ENCODE measurements around the gene C19orf25. TPM values are rescaled to one million over a fixed set of nuclear protein-coding genes. Genes with fewer than 3 reads are reported as not detected.

Gene C19orf25
- total and polyA plus RNA-seq, 2 of the 13 experiments (the other 11 are each of a cell fraction or from before 2014, with no cell fraction given): 14.2 to 32.4 TPM

- peak; percentile 48; the same call in 1 of the 2 replicates for TF ChIP-seq TARDBP (CRISPR knock-in tag; IDR thresholded peaks at IDR 0.05)
- TF ChIP-seq, protein P1, sequence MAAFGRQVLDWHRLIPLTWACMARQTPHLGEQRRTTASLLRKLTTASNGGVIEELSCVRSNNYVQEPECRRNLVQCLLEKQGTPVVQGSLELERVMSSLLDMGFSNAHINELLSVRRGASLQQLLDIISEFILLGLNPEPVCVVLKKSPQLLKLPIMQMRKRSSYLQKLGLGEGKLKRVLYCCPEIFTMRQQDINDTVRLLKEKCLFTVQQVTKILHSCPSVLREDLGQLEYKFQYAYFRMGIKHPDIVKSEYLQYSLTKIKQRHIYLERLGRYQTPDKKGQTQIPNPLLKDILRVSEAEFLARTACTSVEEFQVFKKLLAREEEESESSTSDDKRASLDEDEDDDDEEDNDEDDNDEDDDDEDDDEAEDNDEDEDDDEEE (CRISPR knock-in tag; IDR thresholded peaks at IDR 0.05): peak; percentile 39; the same call in 1 of the 2 replicates
- TF ChIP-seq RBFOX2 (IDR thresholded peaks at IDR 0.05; ENCODE audit: low read depth, low read length): peak; percentile 49; the same call in 1 of the 2 replicates
- no peak for TF ChIP-seq AFF4 (CRISPR knock-in tag; IDR thresholded peaks at IDR 0.05)
- peak in 1 of 2 experiments; percentile 42; a peak in 2 of 4 replicates for TF ChIP-seq POLR2A (IDR thresholded peaks at IDR 0.05; ENCODE audit: insufficient read depth in 1 of 2, low read depth in 2 of 2, low read length in 2 of 2)
- TF ChIP-seq SPEN (CRISPR knock-in tag; IDR thresholded peaks at IDR 0.05; ENCODE audit: low read depth): no peak
- 0 out of 2 replicates have a peak, but pooled peaks have one; percentile 46 for TF ChIP-seq NR2C2 (CRISPR knock-in tag; IDR thresholded peaks at IDR 0.05; ENCODE audit: borderline replicate concordance)
- 0 out of 2 replicates have a peak, but pooled peaks have one; percentile 63 for TF ChIP-seq ZNF589 (CRISPR knock-in tag; conservative IDR thresholded peaks at IDR 0.05)
- 0 out of 2 replicates have a peak, but pooled peaks have one; percentile 25 for TF ChIP-seq KAT7 (CRISPR knock-in tag; IDR thresholded peaks at IDR 0.05; ENCODE audit: borderline replicate concordance)
- TF ChIP-seq, protein P2, sequence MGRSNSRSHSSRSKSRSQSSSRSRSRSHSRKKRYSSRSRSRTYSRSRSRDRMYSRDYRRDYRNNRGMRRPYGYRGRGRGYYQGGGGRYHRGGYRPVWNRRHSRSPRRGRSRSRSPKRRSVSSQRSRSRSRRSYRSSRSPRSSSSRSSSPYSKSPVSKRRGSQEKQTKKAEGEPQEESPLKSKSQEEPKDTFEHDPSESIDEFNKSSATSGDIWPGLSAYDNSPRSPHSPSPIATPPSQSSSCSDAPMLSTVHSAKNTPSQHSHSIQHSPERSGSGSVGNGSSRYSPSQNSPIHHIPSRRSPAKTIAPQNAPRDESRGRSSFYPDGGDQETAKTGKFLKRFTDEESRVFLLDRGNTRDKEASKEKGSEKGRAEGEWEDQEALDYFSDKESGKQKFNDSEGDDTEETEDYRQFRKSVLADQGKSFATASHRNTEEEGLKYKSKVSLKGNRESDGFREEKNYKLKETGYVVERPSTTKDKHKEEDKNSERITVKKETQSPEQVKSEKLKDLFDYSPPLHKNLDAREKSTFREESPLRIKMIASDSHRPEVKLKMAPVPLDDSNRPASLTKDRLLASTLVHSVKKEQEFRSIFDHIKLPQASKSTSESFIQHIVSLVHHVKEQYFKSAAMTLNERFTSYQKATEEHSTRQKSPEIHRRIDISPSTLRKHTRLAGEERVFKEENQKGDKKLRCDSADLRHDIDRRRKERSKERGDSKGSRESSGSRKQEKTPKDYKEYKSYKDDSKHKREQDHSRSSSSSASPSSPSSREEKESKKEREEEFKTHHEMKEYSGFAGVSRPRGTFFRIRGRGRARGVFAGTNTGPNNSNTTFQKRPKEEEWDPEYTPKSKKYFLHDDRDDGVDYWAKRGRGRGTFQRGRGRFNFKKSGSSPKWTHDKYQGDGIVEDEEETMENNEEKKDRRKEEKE (IDR thresholded peaks at IDR 0.05): no peak
- 0 out of 2 replicates have a peak, but pooled peaks have one; percentile 26 for TF ChIP-seq ZFP41 (CRISPR knock-in tag; IDR thresholded peaks at IDR 0.05; ENCODE audit: borderline replicate concordance)
- TF ChIP-seq ZNF292 (CRISPR knock-in tag; IDR thresholded peaks at IDR 0.05; ENCODE audit: borderline replicate concordance, low read depth): 0 out of 2 replicates have a peak, but pooled peaks have one; percentile 31
- peak; percentile 34 for TF ChIP-seq MYC (CRISPR knock-in tag; IDR thresholded peaks at IDR 0.05; ENCODE audit: borderline replicate concordance)
- no peak for TF ChIP-seq ZNF256 (CRISPR knock-in tag; conservative IDR thresholded peaks at IDR 0.05)
- TF ChIP-seq ZNF768 (CRISPR knock-in tag; IDR thresholded peaks at IDR 0.05): peak; percentile 8; the same call in 1 of the 2 replicates
- TF ChIP-seq, protein P3, sequence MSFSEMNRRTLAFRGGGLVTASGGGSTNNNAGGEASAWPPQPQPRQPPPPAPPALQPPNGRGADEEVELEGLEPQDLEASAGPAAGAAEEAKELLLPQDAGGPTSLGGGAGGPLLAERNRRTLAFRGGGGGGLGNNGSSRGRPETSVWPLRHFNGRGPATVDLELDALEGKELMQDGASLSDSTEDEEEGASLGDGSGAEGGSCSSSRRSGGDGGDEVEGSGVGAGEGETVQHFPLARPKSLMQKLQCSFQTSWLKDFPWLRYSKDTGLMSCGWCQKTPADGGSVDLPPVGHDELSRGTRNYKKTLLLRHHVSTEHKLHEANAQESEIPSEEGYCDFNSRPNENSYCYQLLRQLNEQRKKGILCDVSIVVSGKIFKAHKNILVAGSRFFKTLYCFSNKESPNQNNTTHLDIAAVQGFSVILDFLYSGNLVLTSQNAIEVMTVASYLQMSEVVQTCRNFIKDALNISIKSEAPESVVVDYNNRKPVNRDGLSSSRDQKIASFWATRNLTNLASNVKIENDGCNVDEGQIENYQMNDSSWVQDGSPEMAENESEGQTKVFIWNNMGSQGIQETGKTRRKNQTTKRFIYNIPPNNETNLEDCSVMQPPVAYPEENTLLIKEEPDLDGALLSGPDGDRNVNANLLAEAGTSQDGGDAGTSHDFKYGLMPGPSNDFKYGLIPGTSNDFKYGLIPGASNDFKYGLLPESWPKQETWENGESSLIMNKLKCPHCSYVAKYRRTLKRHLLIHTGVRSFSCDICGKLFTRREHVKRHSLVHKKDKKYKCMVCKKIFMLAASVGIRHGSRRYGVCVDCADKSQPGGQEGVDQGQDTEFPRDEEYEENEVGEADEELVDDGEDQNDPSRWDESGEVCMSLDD (CRISPR knock-in tag; IDR thresholded peaks at IDR 0.05; ENCODE audit: borderline replicate concordance): no peak
- peak; percentile 19; the same call in 1 of the 2 replicates for TF ChIP-seq SAP130 (CRISPR knock-in tag; IDR thresholded peaks at IDR 0.05; ENCODE audit: low read depth)
- TF ChIP-seq ZNF619 (CRISPR knock-in tag; IDR thresholded peaks at IDR 0.05): no peak
Measured at GRCh38 chr19:1492474-1493006, 13.5 kb upstream of the C19orf25 start (continued).
